HCT116 (cell line): Measurements from ENCODE around the gene PVR. TPM values are rescaled to one million over a fixed set of nuclear protein-coding genes. Genes with fewer than 3 reads are reported as not detected.

Experiments used
- ATAC-seq: fragments of 200-7000 bp; cut with Tn5 transposase; 2 replicates; pipeline ENCODE4 v1.9.1; 2020; ENCODE audit warnings: mild to moderate bottlenecking, moderate library complexity
- BruUV-seq: library from RNA; stranded (reverse); fragments of 400-500 nt; replicated peaks from 2 replicates; lab custom pipeline; 2021; lab: Mats Ljungman, UMichigan
- CTCF ChIA-PET: fragments of 300-600 bp; sonication (Branson Sonifier 250); formaldehyde crosslinking; loops from one replicate; lab custom pipeline; 2021; ENCODE audit warnings: antibody characterized with exemption; lab: Charles Lee
- POLR2A ChIA-PET: fragments of 300-600, 350-600 bp; sonication (Branson Sonifier 250); formaldehyde crosslinking; loops from one replicate; lab custom pipeline; 2021; ENCODE audit warnings: antibody characterized with exemption; lab: Charles Lee
- RAD21 ChIA-PET, 2 experiments: fragments of 300-600 bp; sonication (Branson Sonifier 250); formaldehyde crosslinking; loops; one replicate each; lab custom pipeline; 2023; ENCODE audit warnings: low total read pairs in 2 of 2; ENCODE audit not compliant: uncharacterized antibody in 2 of 2, unreplicated experiment in 2 of 2, low non-redundant PET in 1 of 2; lab: Charles Lee
- DNase-seq: peaks from one replicate; pipeline ENCODE4 v3.0.0-alpha.2; 2010; ENCODE audit warnings: low read depth, low spot score
- H2AFZ ChIP-seq: fragments of 200-600 bp; shearing (Covaris generic), sonication (generic); 2 replicates; pipeline ENCODE4 v1.6.1; 2017; ENCODE audit warnings: low read depth, mixed run types, mixed read lengths, antibody characterized with exemption, low read length; ENCODE audit not compliant: poor library complexity, severe bottlenecking
- H3K27ac ChIP-seq: 2 replicates; pipeline ENCODE4 v1.5.1; 2012; ENCODE audit warnings: low read depth, low read length
- H3K27me3 ChIP-seq: fragments of 200-600 bp; sonication (generic); 2 replicates; pipeline ENCODE4 v1.6.1; 2016; ENCODE audit warnings: mixed run types, low read length, mixed read lengths; ENCODE audit not compliant: insufficient read depth
- H3K36me3 ChIP-seq, 2 experiments: fragments of 200-500 bp in 1 of 2; fragments of 200-600 bp in 1 of 2; sonication (Bioruptor generic) in 1 of 2; sonication (generic) in 1 of 2; 2 replicates each; pipeline versions ENCODE4 v1.5.1 to v1.6.1; 2014 to 2016; ENCODE audit warnings: low read length in 2 of 2, inconsistent platforms in 1 of 2, mixed read lengths in 1 of 2, mixed run types in 1 of 2; ENCODE audit not compliant: insufficient read depth in 2 of 2, control insufficient read depth in 1 of 2
- H3K4me1 ChIP-seq, 2 experiments: fragments of 200-600 bp in 1 of 2; sonication (generic) in 1 of 2; 2 replicates each; pipeline versions ENCODE4 v1.5.1 to v1.6.1; 2012 to 2017; ENCODE audit warnings: low read length in 2 of 2, inconsistent platforms in 1 of 2, mild to moderate bottlenecking in 1 of 2, mixed read lengths in 1 of 2, mixed run types in 1 of 2, moderate library complexity in 1 of 2; ENCODE audit not compliant: insufficient read depth in 2 of 2, control insufficient read depth in 1 of 2
- H3K4me2 ChIP-seq: fragments of 200-600 bp; sonication (generic); 2 replicates; pipeline ENCODE4 v1.6.1; 2017; ENCODE audit warnings: mixed run types, low read length, mixed read lengths
- H3K4me3 ChIP-seq, 2 experiments: fragments of 200-600 bp in 1 of 2; sonication (generic) in 1 of 2; replicated peaks in 1 of 2; 2 replicates each; pipeline ENCODE4 v1.5.1; 2011 to 2016; ENCODE audit warnings: low read length in 2 of 2, control low read depth in 1 of 2, low read depth in 1 of 2, mild to moderate bottlenecking in 1 of 2, mixed read lengths in 1 of 2, mixed run types in 1 of 2
- H3K79me2 ChIP-seq: fragments of 200-600 bp; sonication (generic); 2 replicates; pipeline ENCODE4 v1.6.1; 2017; ENCODE audit warnings: mild to moderate bottlenecking, mixed run types, low read length, moderate library complexity, mixed read lengths; ENCODE audit not compliant: insufficient read depth
- H3K9ac ChIP-seq: fragments of 200-600 bp; sonication (generic); 2 replicates; pipeline ENCODE4 v1.6.1; 2016; ENCODE audit warnings: low read length, mixed read lengths
- H3K9me2 ChIP-seq: fragments of 200-600 bp; sonication (generic), shearing (Covaris generic); 2 replicates; pipeline ENCODE4 v1.6.1; 2017; ENCODE audit warnings: mixed run types, mild to moderate bottlenecking, moderate library complexity; ENCODE audit not compliant: insufficient read depth
- H3K9me3 ChIP-seq, 2 experiments: fragments of 200-500 bp in 1 of 2; fragments of 200-600 bp in 1 of 2; sonication (Bioruptor generic) in 1 of 2; sonication (generic) in 1 of 2; 2 replicates each; pipeline ENCODE4 v1.6.1; 2014 to 2017; ENCODE audit warnings: low read length in 2 of 2, mixed read lengths in 2 of 2, inconsistent platforms in 1 of 2, low read depth in 1 of 2, mild to moderate bottlenecking in 1 of 2, mixed run types in 1 of 2, moderate library complexity in 1 of 2; ENCODE audit not compliant: control insufficient read depth in 1 of 2, insufficient read depth in 1 of 2
- H4K20me1 ChIP-seq: fragments of 200-600 bp; sonication (generic), shearing (Covaris generic); 2 replicates; pipeline ENCODE4 v1.6.1; 2017; ENCODE audit warnings: mixed run types, mild to moderate bottlenecking, moderate library complexity; ENCODE audit not compliant: insufficient read depth
- CBX3 ChIP-seq: IDR thresholded peaks from 2 replicates; pipeline ENCODE4 v1.6.1; 2012; ENCODE audit warnings: low read depth
- CEBPB ChIP-seq: IDR thresholded peaks from 2 replicates; pipeline ENCODE4 v1.6.1; 2012; ENCODE audit warnings: low read depth
- CTCF ChIP-seq, 3 experiments: fragments of 200-600 bp in 1 of 3; sonication (generic) in 1 of 3; IDR thresholded peaks in 2 of 3; conservative IDR thresholded peaks in 1 of 3; 2 replicates each; pipeline ENCODE4 v1.5.1; 2012 to 2017; ENCODE audit warnings: low read depth in 2 of 3, low read length in 2 of 3, antibody characterized with exemption in 1 of 3, borderline replicate concordance in 1 of 3, control low read depth in 1 of 3, mild to moderate bottlenecking in 1 of 3, mixed read lengths in 1 of 3, mixed run types in 1 of 3, moderate library complexity in 1 of 3; ENCODE audit not compliant: insufficient read depth in 1 of 3
- EGR1 ChIP-seq: IDR thresholded peaks from 2 replicates; pipeline ENCODE4 v1.6.1; 2012; ENCODE audit warnings: low read depth
- ELF1 ChIP-seq: IDR thresholded peaks from 2 replicates; pipeline ENCODE4 v1.6.1; 2012; ENCODE audit warnings: low read depth, borderline replicate concordance
- EZH2 ChIP-seq: fragments of 200-600 bp; sonication (generic); IDR thresholded peaks from 2 replicates; pipeline ENCODE4 v1.6.1; 2017; ENCODE audit warnings: antibody characterized with exemption, mixed run types
- FOSL1 ChIP-seq: IDR thresholded peaks from 2 replicates; pipeline ENCODE4 v1.6.1; 2012; ENCODE audit warnings: low read depth
- JUND ChIP-seq: IDR thresholded peaks from 2 replicates; pipeline ENCODE4 v1.6.1; 2012
- POLR2A ChIP-seq: IDR thresholded peaks from 2 replicates; pipeline ENCODE4 v1.7.0; 2011; ENCODE audit warnings: borderline replicate concordance; ENCODE audit not compliant: insufficient read depth, insufficient read length; ENCODE audit errors: extremely low read depth
- POLR2AphosphoS5 ChIP-seq: IDR thresholded peaks from 2 replicates; pipeline ENCODE4 v1.6.1; 2011; ENCODE audit warnings: mild to moderate bottlenecking, low read depth, low read length, moderate library complexity
- RAD21 ChIP-seq: IDR thresholded peaks from 2 replicates; pipeline ENCODE4 v1.6.1; 2012; ENCODE audit warnings: low read depth, mild to moderate bottlenecking
- SIN3A ChIP-seq: IDR thresholded peaks from 2 replicates; pipeline ENCODE4 v1.6.1; 2012; ENCODE audit warnings: low read depth
- SP1 ChIP-seq: IDR thresholded peaks from 2 replicates; pipeline ENCODE4 v1.6.1; 2012; ENCODE audit warnings: low read depth
- SRF ChIP-seq: IDR thresholded peaks from 2 replicates; pipeline ENCODE4 v1.6.1; 2012; ENCODE audit warnings: low read depth
- TCF7L2 ChIP-seq: IDR thresholded peaks from 2 replicates; pipeline ENCODE4 v1.7.0; 2011; ENCODE audit warnings: borderline replicate concordance, inconsistent platforms; ENCODE audit not compliant: insufficient read depth, insufficient read length; ENCODE audit errors: extremely low read depth
- YY1 ChIP-seq: IDR thresholded peaks from 2 replicates; pipeline ENCODE4 v1.6.1; 2011; ENCODE audit warnings: low read length, low read depth, moderate library complexity, mild to moderate bottlenecking; ENCODE audit not compliant: insufficient replicate concordance; ENCODE audit errors: extremely low read depth
- ZFX ChIP-seq: fragments of 450-650 bp; IDR thresholded peaks from 2 replicates; pipeline ENCODE4 v1.6.1; 2017
- ZNF274 ChIP-seq: fragments of 200-500 bp; sonication (Bioruptor generic); IDR thresholded peaks from 2 replicates; pipeline ENCODE4 v1.6.1; 2014; ENCODE audit warnings: mild to moderate bottlenecking, low read depth, low read length, inconsistent platforms
- intact Hi-C: fragments of 100-400 bp; cut with micrococcal nuclease; formaldehyde crosslinking; loops from 2 replicates; pipeline ENCODE4 v1.10.0; 2022
- total RNA-seq: library from RNA; stranded (reverse); gene quantifications from one replicate; pipeline ENCODE4 v1.2.1, GENCODE V29; 2021; ENCODE audit not compliant: unreplicated experiment
- TF ChIP-seq, protein P1 (sequence below): IDR thresholded peaks from 2 replicates; pipeline ENCODE4 v1.6.1; 2012

PVR gene
- total RNA-seq, 1 experiment from 2014 or later, result 62.0 TPM

- H3K9me2 ChIP-seq, result no peaks in the 10 kb centered on the region
- POLR2A ChIA-PET, result no interaction called here
- TF ChIP-seq SIN3A, result no peak
- TF ChIP-seq POLR2AphosphoS5, result no peak
- TF ChIP-seq YY1, result no peak
- no peak for TF ChIP-seq ELF1
- TF ChIP-seq CBX3, result no peak
- TF ChIP-seq CEBPB, result no peak
- TF ChIP-seq, protein P1, sequence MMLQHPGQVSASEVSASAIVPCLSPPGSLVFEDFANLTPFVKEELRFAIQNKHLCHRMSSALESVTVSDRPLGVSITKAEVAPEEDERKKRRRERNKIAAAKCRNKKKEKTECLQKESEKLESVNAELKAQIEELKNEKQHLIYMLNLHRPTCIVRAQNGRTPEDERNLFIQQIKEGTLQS, result no peak
- TF ChIP-seq JUND, result no peak
- TF ChIP-seq EZH2, result no peak
- TF ChIP-seq RAD21, result no peak
- TF ChIP-seq SP1, result no peak
- no peak for TF ChIP-seq FOSL1
- no peak for TF ChIP-seq CTCF (IDR thresholded peaks at IDR 0.05 in 2 of 3, conservative IDR thresholded peaks at IDR 0.05 in 1 of 3; ENCODE audit: borderline replicate concordance in 1 of 3, insufficient read depth in 1 of 3, low read depth in 2 of 3, low read length in 2 of 3)
- no peak for TF ChIP-seq SRF
- no peak for TF ChIP-seq TCF7L2
- no peak for TF ChIP-seq ZNF274
- TF ChIP-seq ZFX, result no peak
- TF ChIP-seq EGR1, result no peak
- no peak for TF ChIP-seq POLR2A
- H3K9ac ChIP-seq, result no peak overlapping the region
- H3K9me3 ChIP-seq, result no peaks in the 10 kb centered on the region
- H3K4me3 ChIP-seq, result no peak overlapping the region
- peaks cover 0 to 6% of the 10 kb centered on the region in 2 experiments; a peak in 1 of 4 replicates for H3K4me1 ChIP-seq
- H4K20me1 ChIP-seq, result no peaks in the 10 kb centered on the region
- H2AFZ ChIP-seq, result no peak overlapping the region
- RAD21 ChIA-PET, result no interaction called here
- no peak for ATAC-seq
- no peaks in the 10 kb centered on the region for H3K79me2 ChIP-seq
- H3K27ac ChIP-seq, result no peak overlapping the region
- BruUV-seq, result no TSS peak
- no peak for DNase-seq
- intact Hi-C loops, result no loop called here
- H3K27me3 ChIP-seq, result no peaks in the 10 kb centered on the region
- CTCF ChIA-PET, result interaction anchor here (1.4 kb wide), 1 partner anchor 14 kb away, joined by 5 read pairs; no protein-coding TSS in a partner anchor
- H3K36me3 ChIP-seq, result no peaks in the 10 kb centered on the region
- no peak overlapping the region for H3K4me2 ChIP-seq
These were observed 59.0 kb downstream of the PVR start for GRCh38 chr19:44702551-44703176.
